HG02678 (cell line): Measurements from ENCODE around the gene RBMS3.
"Not testable (repeated sequence)": the region's sequence is repeated elsewhere in the genome, so short reads cannot be mapped to it uniquely, and the experiment has no call there.

Experiments used
- ATAC-seq: cut with Tn5 transposase; IDR thresholded peaks from one replicate; pipeline ENCODE4 v1.9.1; 2021; ENCODE audit warnings: mild to moderate bottlenecking, moderate library complexity; ENCODE audit not compliant: unreplicated experiment

The RBMS3 gene

DNA sequence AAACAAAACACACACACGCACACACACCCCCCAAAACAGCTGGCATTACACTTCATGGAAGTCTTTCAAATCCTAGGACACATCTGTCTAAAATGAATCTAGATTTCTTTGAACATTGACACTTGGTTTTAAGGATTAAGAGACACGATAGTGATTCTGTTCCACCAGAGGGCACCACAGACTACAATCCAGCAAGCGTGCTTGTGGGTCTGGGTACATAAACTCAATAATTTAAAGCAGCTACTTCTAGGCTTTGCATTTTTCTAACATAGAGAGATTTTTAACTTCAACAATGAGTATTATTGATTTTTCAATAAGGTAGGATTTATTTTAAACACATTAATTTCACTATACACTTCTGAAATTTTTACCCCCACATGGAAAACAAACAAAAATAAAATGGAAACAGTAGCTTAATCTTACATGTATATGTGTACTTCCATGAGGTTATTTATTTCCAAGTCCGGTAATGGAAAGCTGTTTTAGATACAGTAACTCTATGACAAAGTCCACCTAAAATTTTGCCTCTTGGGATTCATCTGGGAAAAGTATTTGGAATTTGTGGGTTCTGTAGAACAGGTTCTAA is 761.5 kb downstream of the RBMS3 start:
- ATAC-seq: peak; percentile 69

DNA sequence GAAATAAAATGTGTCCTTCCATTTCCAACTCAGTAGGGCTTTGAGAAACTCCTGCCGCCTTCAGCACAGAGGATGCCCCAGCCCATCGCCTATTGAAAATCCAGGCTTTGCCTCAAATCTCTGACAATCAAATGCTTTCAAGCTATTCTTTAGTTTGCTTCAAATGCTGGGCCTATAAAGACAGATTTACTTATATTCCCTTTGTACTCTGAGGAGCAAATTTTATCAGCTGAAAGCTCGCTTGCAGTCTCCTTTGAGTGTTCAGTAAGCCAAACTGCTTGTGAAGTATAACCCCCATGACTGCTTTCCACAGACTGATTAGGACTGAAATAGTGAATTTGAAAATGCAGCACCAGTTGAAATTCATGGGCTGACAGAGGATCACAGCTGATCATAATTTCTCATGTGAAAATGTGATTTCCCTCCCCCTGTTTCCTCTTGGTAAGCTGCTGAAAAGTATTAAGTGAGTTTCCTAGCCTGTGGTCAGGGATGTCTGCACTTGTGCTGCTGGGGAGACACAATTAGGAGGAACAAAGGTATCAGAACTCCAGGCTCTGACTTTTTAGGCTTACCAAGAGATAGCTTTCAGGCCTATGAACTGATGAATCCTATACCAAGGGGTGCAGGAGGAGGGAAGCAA is 762.2 kb downstream of the RBMS3 start:
- ATAC-seq: no peak

DNA sequence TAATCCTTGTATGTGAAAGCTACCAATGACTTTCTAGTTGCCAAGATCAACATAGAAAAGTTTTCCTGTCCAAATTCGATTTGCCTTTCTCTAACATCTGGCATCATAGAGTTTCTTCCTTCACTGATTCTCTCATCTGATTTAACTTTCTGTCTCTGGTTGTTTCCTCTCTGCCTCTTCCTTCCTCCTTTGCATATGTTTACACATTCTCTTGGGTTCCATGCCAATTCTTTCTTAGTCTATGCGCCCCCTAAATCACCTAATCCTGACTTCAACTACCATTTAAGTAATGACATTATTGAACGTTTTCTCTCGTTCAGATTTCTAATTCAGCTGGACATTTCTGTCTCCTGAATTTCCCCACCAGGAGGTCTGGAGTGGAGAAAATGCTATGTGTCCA is 763.6 kb downstream of the RBMS3 start:
- ATAC-seq: no peak

DNA sequence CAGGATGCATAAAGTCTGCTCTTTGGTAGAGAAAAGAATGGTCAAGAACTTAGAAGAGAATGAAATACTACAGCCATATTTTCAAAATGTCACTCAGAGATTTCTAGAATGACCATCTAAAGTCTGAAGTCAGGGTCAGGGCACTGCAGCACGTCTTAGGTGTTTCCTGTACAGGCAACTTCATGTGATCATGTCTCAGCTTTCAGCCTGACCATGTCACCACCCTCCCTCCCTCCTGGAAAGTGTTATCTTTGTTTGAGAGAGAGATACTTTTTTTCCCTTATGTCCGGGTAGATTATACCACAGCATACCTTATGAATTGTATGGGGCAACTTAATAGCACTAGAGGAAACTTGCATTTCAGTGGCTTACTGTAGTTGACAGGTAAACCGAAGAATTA is 767.6 kb downstream of the RBMS3 start:
- ATAC-seq: no peak

DNA sequence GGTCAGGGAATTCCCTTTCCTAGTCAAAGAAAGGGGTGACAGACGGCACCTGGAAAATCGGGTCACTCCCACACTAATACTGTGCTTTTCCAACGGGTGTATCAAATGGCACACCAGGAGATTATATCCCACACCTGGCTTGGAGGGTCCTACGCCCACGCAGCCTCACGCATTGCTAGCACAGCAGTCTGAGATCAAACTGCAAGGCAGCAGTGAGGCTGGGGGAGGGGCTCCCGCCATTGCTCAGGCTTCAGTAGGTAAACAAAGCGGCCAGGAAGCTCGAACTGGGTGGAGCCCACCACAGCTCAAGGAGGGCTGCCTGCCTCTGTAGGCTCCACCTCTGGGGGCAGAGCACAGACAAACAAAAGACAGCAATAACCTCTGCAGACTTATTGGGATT is 769.2 kb downstream of the RBMS3 start:
- not testable (repeated sequence) for ATAC-seq

DNA sequence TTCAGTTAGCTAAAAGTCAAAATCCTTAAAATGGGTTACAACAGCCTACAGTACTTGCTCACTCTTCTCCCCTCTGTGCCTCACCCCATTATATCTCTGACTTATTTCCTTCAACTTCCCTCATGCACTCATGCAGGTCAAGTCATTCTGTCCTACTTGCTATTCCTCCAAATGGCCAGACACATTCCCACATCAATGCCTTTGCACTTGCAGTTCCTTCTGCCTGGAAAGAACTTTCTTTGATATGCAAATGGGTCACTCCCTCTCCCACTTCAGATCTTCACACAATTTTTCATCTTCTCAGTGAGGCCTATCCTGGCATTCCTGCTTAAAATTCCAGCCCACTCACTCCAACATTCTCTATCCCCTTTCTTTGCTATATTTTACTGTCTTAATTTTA is 778.4 kb downstream of the RBMS3 start:
- no peak for ATAC-seq
